ENCODE results near the gene LETMD1. TPM values are rescaled to one million over a fixed set of nuclear protein-coding genes. Genes with fewer than 3 reads are reported as not detected.

LETMD1 gene
- total and polyA plus RNA-seq, 2 donors (not counting 1 experiment from before 2014, with no cell fraction given) = 94.7 to 101 TPM

GRCh38 chr12:51008329-51009055 is 39.6 kb upstream of the LETMD1 start:
- peak overlapping the region; percentile 69 for H3K27ac Mint-ChIP-seq

More at GRCh38 chr12:51008329-51009055, 39.6 kb upstream of the LETMD1 start:
- Histone ChIP-seq H3K27ac (ENCODE audit: low read length in 2 of 2) (peak overlapping the region in 1 of 2 donors; percentile 44), H3K9me3 (ENCODE audit: control extremely low read depth in 1 of 3, control insufficient read depth in 2 of 3, insufficient read depth in 1 of 3, low read length in 2 of 3) (no peaks in the 10 kb centered on the region), H3K9ac (ENCODE audit: low read length) (no peak overlapping the region), H3K79me2 (ENCODE audit: control insufficient read depth, insufficient read depth, low read length) (peaks cover 32% of the 10 kb centered on the region), H3K4me1 (ENCODE audit: control insufficient read depth in 2 of 2, insufficient read depth in 2 of 2, low read length in 2 of 2) (peaks cover 13 to 14% of the 10 kb centered on the region in 2 donors), H3K27me3 (replicated peaks in 1 of 4; ENCODE audit: control extremely low read depth in 1 of 4, control insufficient read depth in 3 of 4, insufficient read depth in 4 of 4, low read length in 3 of 4) (no peaks in the 10 kb centered on the region), H3K4me3 (ENCODE audit: control extremely low read depth in 1 of 5, extremely low read depth in 1 of 5, insufficient read depth in 1 of 5, low read depth in 2 of 5, low read length in 4 of 5) (peak overlapping the region in 2 of 5 experiments; percentile 8 to 25), H2AFZ (ENCODE audit: insufficient read depth, low read depth, low read length, poor library complexity, severe bottlenecking) (peak overlapping the region; percentile 46), H3K4me2 (replicated peaks; ENCODE audit: low read depth, low read length, poor library complexity, severe bottlenecking) (peak overlapping the region; percentile 53), H4K20me1 (ENCODE audit: control insufficient read depth, insufficient read depth, low read length, poor library complexity, severe bottlenecking) (no peaks in the 10 kb centered on the region), H3K36me3 (replicated peaks in 1 of 2; ENCODE audit: control extremely low read depth in 1 of 2, control insufficient read depth in 1 of 2, extremely low read depth in 1 of 2, insufficient read depth in 2 of 2, low read length in 1 of 2) (peaks cover 3 to 18% of the 10 kb centered on the region in 2 experiments)
- no CpG with 5 or more reads among the region's 1 CpG for WGBS (ENCODE audit: insufficient coverage)
- DNase-seq (no peak), ATAC-seq (ENCODE audit: low read depth) (no peak)
- TF ChIP-seq EZH2 (IDR thresholded peaks at IDR 0.05; ENCODE audit: borderline replicate concordance, insufficient read depth, low read depth, low read length, poor library complexity, severe bottlenecking) (no peak), CTCF (IDR thresholded peaks at IDR 0.05) (no peak)
- ChIA-PET POLR2A (no interaction called here), CTCF (interaction anchor here (1.0 to 1.6 kb wide), 2 partner anchors 21 to 333 kb away, joined by 3 to 6 read pairs; no protein-coding TSS in a partner anchor)
- Mint-ChIP-seq H3K4me3 (peak overlapping the region; percentile 64), H3K9me3 (ENCODE audit: insufficient read depth) (no peaks in the 10 kb centered on the region), H3K4me1 (peaks cover 18% of the 10 kb centered on the region), H3K27me3 (no peaks in the 10 kb centered on the region)
- intact Hi-C loops (cut with micrococcal nuclease) = no loop called here

Data from B cell (primary cell).